ENCODE data around the gene SNX2.

GRCh38 chr5:122836947-122837346 lies 62.1 kb downstream of the SNX2 start:
- TF ChIP-seq EP300 (IDR thresholded peaks at IDR 0.05) (no peak), POLR2A (IDR thresholded peaks at IDR 0.05) (no peak)
